Activated T-cell treated with anti-CD3 and anti-CD28 coated beads, Interleukin-2, amount 50 U/mL, for 48 hours (primary cell): ENCODE data around the gene GSPT1.
"Not testable (repeated sequence)": the region's sequence is repeated elsewhere in the genome, so short reads cannot be mapped to it uniquely, and the experiment has no call there.

Experiments used
- DNase-seq, 2 experiments: peaks; one replicate each; pipeline ENCODE4 v3.0.0-alpha.2; 2020

The GSPT1 gene

DNA sequence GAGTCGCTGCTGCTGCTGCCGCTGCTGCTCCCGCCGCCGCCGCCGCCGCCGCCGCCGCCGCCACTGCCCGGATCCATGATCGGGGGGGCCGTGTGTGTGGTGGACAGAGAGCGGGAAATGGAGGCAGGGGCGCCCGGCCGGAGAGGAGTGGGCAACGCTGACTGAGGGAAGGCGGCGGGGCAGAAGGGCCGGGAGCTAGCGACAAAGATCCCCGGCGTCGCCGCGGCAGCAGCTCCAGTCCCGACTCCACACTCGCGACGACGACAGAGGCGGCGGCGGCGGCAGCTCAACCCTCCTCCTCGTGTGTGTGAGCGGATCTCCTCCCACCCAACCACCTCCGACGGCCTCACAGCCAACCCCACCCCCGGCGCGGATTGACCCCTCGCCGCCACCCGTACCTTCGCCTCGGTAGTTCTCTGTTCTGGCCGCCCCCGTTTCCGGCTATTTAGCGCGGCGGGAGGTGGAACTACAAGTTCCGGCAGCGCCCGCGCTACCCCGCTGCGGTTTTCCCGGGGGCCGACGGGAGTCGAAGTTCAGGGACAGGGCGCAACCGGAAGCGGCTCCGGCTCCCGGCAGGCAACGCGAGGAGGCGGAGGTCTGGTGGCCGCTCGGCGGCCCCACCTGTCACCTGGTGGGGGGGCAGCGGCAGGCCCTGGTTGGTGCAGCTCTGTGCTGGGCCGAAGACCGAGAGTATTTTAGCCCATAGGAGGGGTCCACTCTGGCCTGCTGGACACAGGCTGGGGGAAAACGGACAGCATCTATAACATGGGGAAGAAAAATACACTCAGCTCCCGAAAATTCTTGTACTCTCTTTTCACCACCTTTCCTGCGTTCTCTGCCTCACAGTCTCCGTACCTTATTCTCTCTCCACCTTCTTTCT, at the start of gene GSPT1:
GSPT1 (minus strand) TSS at position 313 of the 880 bp plus-strand sequence; CDS start at position 77, 236 bp downstream.
- DNase-seq: peak; percentile 99 to 100

DNA sequence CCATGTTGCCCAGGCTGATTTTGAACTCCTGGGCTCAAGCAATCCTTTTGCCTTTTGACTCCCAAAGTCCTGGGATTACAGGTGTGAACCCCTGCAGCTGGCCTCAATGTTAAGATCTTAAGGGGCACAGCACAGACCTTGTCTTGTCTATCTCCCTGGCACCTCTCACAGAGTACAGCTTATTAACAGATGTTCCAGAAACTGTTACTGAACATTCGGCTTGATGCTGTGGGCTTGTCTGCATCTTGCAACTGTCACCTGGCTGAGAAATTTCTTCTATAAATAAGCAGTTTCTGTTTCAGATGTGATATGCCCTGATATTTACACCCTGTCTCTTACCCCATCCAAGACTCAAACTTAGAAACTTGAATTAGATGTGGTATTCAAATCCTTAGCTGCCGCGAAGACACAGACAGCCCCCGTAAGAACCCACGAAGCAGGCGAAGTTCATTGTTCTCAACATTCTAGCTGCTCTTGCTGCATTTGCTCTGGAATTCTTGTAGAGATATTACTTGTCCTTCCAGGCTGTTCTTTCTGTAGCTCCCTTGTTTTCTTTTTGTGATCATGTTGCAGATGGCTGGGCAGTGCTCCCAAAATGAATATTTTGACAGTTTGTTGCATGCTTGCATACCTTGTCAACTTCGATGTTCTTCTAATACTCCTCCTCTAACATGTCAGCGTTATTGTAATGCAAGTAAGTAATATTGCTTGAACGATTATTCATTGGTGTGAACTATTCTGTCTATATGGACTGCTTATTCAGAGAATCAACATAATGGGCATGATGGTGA, 49.2 kb upstream of the GSPT1 start, which contains the start of gene TNFRSF17:
TNFRSF17 (plus strand) TSS at position 450 of the 791 bp plus-strand sequence; CDS start at position 565, 115 bp downstream.
- DNase-seq: no peak

DNA sequence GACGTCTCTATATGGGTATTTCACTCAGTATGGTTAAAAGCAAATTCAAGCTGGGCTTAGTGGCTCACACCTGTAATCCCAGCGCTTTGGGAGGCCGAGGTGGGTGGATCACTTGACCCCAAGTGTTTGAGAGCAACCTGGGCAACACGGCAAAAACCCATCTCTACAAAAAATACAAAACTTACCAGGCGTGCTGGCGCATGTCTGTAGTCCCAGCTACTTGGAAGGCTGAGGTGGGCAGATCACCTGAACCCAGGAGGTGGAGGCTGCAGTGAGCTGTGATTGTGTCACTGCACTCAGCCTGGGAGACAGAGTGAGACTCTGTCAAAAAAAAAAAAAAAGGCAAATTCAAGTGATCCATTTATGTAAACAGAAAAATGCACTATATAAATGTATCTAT, 48.0 kb upstream of the GSPT1 start:
- no peak for DNase-seq

DNA sequence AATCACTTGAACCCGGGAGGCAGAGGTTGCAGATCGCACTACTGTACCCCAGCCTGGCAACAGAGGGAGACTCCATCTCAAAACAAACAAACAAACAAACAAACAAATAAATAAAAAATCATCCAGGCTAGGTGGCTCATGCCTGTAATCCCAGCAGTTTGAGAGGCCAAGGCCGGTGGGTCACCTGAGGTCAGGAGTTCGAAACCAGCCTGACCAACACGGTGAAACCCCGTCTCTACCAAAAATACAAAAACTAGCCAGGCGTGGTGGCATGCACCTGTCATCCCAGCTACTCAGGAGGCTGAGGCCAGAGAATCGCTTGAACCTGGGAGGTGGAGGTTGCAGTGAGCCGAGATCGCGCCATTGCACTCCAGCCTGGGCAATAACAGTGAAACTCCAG, 47.2 kb upstream of the GSPT1 start:
- not testable (repeated sequence) for DNase-seq

DNA sequence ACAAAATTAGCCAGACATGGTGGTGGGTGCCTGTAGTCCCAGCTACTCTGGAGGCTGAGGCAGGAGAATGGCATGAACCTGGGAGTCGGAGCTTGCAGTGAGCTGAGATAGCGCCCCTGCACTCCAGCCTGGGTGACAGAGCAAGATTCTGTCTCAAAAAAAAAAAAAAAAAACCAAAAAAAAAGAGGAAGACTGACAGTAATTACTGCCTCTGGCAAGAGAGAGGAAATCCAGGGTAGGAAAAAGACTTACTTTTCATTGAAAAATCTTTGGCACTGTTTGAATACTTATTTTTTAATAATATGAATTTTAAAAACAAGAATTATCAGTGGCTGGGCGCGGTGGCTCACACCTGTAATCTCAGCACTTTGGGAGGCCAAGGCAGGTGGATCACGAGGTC, 46.7 kb upstream of the GSPT1 start:
- not testable (repeated sequence) for DNase-seq

DNA sequence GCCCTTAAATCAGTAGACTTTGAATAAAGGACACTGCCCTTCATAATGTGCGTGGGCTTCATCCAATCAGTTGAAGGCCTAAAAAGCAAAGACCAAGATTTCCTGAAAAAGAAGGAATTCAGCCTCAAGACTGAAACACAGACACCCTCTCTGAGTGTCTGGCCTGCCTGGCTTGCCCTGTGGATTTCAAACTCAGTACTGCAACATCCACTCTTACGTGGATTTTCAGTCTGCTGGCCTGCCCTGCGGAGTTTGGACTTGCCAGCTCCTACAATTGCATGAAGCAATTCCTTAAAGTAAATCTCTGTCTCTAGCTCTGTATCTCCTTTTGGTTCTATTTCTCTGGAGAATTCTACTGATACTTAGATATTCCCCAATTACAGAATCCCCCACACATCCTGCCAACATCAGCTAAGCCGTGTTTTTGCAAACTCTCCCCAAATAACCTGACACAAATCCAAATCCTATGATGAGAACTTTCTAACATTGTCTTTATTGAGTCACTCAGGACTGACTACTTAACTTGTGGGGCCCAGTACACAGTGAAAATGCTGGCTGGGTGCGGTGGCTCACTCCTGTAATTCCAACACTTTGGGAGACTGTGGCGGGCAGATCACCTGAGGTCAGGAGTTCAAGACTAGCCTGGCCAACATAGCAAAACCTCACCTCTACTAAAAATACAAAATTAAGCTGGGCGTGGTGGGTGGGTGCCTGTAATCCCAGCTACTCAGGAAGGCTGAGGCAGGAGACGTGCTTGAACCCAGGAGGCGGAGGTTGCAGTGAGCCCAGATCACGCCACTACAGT, 42.0 kb upstream of the GSPT1 start:
- DNase-seq: no peak

DNA sequence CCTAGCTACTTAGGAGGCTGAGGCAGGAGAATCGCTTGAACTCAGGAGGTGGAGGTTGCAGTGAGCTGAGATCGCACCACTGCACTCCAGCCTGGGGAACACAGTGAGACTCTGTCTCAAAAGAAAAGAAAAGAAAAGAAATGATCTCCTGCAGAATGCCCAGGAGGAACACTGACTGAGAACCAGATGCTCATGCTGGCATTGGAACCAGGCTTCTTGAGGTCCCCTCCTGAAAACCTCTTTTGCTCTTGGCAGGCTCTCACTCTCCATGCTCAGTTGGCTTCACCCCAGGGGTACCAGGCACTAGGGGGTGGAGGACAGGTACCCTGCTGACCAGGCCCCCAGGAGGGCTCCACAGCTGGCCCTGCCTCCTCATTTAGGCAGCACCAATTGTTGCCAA, 40.8 kb upstream of the GSPT1 start:
- DNase-seq: no peak

DNA sequence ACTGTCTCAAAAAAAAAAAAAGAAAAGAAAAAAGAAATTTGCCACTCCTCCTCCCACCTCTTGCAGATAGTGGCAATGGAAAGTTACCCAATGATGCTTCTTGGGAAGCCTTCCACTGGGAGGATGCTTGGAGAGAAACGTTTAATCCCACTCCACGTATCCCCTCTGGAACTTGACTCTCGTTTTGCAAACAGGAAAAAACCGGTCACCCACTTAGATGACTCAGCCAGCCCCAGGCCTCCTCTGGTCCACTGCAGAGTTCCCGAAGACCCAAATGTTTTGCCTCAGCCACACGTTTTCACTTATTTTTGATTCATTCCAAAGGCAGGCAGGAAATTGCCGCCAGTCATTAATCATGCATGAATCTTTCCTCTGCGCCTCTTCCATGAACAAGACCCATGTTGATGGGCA, 40.0 kb upstream of the GSPT1 start:
- DNase-seq: no peak

DNA sequence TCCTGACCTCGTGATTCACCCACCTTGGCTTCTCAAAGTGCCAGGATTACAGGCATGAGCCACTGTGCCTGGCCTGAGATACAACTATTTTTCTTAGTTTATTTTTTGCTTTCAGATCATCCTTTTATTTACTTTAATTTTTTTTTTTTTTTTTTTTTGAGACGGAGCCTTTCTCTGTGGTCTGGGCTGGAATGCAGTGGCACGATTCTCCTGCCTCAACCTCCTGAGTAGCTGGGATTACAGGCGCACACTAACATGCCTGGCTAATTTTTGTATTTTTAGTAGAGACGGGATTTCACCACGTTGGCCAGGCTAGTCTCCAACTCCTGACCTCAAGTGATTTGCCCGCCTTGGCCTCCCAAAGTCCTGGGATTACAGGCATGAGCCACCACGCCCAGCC, 37.8 kb upstream of the GSPT1 start:
- not testable (repeated sequence) for DNase-seq

DNA sequence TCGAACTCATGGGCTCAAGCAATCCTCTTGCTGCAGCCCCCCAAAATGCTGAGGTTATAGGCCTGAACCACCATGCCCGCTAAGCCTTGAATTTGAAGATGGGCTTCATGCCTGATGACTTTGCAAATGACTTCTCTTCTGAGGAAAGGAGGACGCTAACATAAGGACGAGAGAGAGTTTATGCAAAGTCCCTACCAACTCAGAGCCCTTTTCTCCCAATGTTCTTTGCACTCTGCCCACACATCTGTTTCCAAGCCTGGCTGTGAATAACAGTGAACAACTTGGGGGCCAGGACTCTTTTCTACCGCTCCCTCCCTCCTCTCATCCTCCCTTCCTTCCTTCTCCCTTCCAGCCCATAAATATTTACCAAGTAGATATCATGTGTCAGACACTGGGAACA, 34.6 kb upstream of the GSPT1 start:
- DNase-seq: no peak

DNA sequence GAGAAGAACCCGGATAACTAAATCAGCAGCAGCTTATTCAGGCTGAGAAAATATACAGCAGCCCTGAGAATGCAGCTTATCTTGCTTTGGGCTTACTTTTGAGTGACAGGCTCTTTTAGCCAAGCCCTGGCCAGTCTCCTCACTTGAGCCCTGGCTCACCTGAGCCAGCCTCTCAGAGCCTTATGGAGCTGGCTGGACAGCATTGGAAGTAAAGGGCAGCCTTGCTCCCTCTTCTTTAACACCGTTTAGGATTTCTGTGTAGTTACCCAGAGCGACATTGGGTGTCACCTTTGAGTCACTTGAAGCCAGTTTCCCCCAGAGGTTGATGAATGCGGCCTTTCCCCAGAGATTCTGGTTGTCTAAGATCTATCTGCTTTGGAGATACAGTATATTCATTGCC, 33.8 kb upstream of the GSPT1 start:
- peak in 1 of 2 experiments; percentile 19 for DNase-seq

DNA sequence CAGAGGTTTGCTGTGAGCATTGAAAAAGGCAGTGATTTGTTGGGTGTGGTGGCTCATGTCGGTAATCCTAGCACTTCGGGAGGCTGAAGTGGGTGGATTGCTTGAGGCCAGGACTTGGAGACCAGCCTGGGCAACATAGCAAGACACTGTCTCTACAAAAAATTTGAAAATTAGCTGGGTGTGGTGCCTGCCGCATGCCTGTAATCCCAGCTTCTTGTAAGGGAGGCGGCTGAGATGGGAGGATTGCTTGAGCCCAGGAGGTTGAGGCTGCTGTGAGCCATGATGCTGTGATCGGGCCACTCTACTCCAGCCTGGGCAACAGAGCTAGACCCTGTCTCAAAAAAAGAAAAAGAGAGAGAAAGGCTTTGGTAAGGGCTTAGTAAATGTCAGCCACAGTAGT, 33.1 kb upstream of the GSPT1 start:
- DNase-seq: no peak

DNA sequence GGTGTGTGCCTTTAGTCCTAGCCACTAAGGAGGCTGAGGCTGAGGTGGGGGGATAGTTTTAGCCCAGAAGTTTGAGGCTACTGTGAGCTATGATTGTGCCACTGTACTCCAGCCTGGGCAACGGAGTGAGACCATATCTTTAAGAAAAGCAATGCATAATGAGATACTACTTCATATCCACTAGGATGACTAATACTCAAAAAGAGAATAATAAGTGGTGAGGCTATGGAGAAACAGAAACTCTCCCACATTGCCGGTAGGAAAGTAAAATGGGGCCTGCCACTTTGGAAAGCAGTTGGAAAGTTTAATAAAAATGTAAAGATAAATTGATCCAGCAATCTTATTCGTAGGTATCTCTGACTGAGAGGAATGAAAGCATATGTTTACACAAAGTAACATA, 30.7 kb upstream of the GSPT1 start:
- DNase-seq: no peak

DNA sequence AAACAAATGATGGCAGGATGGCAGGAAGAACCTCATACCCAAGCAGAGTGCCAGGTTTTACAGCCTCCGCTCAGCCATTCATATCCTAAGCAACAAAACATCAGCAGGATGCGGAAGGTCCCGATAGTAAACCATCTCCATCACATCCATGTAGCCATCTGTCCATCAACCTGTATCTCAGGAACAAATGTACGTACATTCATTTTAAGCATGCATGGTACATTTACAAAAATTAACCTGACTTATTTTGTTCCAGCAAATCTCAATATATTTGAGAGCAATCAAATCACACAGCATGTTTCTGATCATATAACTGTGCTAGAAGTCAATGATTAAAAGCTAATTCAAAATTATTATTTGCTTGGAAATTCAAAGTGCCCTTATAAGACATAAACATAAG, 26.2 kb upstream of the GSPT1 start, which contains the start of gene NPIPB2:
NPIPB2 (minus strand) TSS at position 101 of the 400 bp plus-strand sequence; CDS start at position 101, 0 bp downstream.
- DNase-seq: not testable (repeated sequence)

DNA sequence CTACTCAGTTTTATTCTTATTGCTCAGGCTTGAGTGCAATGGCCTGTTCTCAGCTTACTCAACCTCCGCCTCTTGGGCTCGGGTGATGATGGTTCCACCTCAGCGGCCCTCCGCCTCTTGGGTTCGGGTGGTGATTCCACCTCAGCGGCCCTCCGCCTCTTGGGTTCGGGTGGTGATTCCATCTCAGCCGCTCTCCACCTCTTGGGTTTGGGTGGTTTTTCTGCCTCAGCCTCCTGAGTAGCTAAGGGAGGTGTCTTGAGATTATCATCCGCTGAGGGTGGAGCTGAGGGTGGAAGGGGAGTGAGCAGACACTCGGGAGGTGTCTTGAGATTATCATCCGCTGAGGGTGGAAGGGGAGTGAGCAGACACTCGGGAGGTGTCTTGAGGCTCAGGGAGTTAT, 11.6 kb upstream of the GSPT1 start:
- DNase-seq: not testable (repeated sequence)

DNA sequence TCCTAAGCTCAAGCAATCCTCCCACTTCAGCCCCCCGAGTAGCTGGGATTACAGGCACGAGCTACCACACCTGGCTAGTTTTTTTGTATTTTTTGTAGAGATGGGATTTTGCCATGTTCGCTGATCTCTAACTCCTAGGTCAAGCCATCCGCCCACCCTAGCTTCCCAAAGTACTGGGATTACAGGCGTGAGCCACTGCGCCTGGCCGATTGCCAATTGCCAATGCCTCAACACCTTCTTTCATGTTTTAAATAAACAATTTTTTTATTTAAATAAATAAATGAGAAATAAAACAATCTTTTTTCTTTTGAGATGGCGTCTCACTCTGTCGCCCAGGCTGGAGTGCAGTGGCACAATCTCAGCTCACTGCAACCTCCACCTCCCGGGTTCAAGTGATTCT, 8.3 kb upstream of the GSPT1 start:
- DNase-seq: not testable (repeated sequence)

DNA sequence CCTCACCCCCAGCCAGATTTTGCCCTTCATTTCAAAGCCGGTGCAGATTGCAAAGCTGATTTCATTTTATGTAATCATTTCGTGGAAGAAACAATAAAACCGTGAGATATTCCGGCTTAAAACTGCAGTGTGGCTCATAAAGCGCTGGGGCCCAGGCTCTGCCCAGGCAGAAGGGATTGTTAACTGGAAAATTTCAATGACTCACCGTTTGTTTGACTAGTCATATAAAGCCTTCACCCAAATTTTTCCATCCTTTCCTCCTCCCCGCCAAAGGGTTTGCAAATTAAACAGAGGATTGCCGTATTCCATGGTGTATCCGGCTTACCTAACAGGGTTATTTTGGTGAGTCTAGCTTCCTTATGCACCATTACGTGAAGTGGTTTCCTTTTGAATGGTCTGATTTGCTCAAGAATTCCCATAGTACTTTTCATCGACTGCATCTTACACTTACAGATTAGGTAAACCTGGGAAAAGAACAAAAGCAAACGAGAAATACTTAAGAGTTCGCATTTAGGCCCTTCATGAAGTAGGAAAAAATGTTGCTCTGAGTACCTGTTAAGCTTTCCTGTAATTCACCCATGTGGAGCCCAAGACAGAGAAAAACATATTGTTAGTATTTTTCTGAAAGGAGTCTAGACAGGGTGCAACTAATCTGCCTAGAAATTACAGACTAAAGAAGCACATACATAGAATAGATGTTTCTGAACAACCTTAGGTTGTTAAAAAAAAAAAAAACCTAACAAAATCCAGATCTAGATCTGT, 949 bp upstream of the GSPT1 start:
- DNase-seq: no peak

DNA sequence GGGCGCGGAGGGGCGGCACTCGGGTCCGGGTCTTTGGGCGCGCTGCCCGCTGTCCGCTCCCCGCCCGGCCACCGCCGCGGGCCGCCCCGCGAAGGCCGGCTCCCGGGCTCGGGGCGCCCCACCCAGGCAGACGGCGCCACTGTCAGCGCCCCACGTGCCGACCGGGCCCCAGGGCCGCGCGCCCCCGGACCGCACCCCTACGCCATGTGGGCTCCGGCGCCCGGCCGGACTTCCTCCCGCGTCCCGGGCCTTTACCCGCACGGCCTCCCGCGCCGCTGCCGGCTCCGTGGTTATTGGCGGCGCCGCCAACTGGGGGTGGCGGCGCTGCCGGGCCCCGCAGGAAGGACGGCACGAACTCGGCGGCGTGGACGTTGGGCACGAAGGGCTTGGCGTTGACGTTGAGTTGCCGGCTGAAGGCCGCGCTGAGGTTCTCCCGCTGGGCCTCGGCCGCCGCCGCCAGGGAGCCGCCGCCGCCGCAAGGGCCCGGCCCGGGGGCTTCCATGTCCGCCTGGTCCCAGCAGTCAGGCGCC, 577 bp downstream of the GSPT1 start:
- DNase-seq: peak; percentile 56 to 66

DNA sequence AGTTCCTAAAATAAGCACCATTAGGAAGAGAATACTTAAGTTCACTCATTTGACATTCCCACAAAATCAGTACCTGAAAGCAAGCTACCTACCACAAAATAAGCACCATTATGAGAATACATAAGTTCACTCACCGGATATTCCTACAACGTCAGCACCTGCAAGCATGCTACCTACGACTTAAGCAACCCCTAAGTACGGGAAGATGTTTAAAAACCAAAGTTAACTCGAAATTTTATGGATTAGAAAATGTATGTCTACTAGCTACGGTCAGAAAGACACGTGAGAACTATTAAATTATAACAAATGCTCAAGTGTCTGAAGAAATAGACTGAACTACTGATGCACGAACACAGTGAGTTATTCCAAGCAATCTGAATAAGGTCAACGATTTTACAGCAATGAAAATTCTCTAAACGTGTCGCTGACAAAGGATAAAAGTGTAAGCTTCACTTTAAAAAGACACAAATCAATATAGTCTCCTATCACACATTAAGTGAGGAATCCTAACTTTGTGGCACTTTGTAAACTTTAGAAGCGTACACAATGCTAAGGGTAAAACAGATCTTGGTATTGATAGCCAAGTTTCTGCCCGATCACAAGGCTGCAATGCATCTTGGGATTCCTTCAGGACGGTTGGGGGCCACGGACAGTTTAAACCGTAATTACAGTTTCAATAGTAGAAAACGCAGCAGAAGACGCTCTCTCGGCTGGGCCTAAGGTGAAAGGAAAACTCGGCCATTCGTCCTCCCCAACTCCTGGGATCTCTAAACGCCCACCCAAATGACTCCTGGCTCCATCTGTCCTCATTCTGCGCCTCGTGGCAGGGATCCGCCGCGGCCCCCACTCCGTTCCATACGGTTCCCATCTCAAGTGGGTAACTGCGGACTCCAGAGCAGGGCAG, 1.3 kb downstream of the GSPT1 start:
- peak in 1 of 2 experiments; percentile 54 for DNase-seq

DNA sequence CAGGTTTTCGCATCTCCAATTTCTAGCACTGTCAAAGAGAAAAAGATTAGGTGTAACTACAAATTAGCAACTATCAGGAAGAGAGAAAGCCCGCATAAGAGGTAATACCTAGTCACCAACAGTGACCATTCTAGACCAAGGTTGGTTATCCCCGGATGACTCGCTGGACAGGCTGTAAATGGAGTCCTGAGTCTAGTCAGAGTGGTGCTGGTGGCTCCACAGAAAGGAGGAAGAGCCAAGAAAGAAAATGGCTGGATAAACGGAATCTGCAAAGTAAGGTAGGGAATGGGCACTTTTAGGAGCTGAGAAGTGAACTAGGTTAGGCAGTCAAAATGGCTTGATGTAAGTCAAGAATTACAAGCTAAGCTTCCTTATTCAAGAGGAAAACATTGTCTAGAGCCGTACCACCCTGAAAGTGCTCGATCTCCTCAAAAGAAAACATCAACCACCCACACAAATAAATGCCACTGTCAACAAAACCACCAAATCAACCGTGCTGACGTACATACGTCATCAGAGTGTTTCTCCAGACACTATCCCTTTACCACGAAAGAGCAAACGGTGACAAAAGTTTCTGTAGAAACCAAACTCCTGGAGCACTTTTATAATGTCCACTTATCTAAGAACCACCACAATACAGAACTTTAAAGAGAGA, 2.2 kb downstream of the GSPT1 start:
- no peak for DNase-seq
